22Rv1 (cell line): ENCODE results near the gene ECD.

Experiments used
- ZFX ChIP-seq: fragments of 450-650 bp; IDR thresholded peaks from 2 replicates; pipeline ENCODE4 v1.6.1; 2017; ENCODE audit warnings: antibody characterized with exemption, borderline replicate concordance
- TF ChIP-seq, protein P1 (sequence below): fragments of 450-650 bp; IDR thresholded peaks from 2 replicates; pipeline ENCODE4 v1.5.1; 2017; ENCODE audit warnings: mild to moderate bottlenecking

DNA sequence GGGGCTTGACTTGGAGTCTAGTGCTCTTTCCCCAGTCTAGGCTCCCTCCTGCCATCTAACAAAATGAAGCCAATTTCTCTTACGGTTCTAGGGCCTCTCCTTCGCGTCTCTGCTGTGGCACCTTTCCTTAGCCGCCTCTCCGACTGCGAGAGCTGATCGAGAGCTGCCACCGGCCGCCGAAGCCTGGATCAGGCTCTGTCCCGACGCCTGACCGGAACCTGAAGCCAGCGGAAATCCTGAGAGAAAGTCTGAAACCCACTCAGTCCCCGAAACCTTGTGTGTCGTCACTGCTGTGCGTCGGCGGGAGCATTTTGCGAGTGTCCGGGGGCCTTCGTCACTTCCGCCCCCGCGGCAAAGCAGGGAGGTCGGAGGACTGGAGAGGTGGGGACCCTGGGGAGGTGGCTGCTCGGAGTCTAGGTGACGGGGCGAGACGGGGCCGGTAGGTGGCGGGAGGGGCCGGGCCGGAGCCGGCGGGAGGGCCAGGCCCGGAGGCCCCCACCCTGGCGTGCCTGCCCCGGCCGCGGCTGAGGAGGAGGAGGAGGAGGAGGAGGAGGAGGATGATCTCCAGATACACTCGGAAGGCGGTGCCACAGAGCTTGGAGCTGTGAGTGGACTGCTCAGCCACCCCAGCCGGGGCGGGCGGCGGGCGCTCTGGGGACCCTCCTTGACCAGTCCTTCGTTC lies at the start of gene ECD, which contains the start of gene FAM149B1:
- TF ChIP-seq, protein P1, sequence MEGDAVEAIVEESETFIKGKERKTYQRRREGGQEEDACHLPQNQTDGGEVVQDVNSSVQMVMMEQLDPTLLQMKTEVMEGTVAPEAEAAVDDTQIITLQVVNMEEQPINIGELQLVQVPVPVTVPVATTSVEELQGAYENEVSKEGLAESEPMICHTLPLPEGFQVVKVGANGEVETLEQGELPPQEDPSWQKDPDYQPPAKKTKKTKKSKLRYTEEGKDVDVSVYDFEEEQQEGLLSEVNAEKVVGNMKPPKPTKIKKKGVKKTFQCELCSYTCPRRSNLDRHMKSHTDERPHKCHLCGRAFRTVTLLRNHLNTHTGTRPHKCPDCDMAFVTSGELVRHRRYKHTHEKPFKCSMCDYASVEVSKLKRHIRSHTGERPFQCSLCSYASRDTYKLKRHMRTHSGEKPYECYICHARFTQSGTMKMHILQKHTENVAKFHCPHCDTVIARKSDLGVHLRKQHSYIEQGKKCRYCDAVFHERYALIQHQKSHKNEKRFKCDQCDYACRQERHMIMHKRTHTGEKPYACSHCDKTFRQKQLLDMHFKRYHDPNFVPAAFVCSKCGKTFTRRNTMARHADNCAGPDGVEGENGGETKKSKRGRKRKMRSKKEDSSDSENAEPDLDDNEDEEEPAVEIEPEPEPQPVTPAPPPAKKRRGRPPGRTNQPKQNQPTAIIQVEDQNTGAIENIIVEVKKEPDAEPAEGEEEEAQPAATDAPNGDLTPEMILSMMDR = peak; percentile 30; the same call in 1 of the 2 replicates
- TF ChIP-seq ZFX = no peak
